NCI-H2227 (cell line): ENCODE data around the gene SDK1.

ENCODE experiments used
- DNase-seq: peaks from one replicate; lab custom pipeline; 2025; ENCODE audit not compliant: unreplicated experiment; lab: John Stamatoyannopoulos, UW

The SDK1 gene

GRCh38 chr7:4144811-4145510, 843.9 kb downstream of the SDK1 start:
- peak; percentile 72 for DNase-seq

DNA sequence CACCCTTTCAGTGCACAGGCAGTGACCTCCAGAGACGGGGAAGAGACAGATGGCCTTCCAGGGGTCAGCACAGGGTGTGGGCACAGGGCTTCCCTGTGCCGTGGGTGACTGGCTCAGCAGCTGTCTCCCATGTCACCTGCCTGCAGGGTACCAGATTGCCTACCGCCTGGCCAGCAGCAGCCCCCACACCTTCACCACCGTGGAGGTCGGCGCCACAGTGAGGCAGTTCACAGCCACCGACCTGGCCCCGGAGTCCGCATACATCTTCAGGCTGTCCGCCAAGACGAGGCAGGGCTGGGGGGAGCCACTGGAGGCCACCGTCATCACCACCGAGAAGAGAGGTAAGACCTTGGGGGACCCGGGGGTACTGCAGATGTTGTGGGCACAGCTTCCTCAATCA, 844.5 kb downstream of the SDK1 start:
- no peak for DNase-seq

DNA sequence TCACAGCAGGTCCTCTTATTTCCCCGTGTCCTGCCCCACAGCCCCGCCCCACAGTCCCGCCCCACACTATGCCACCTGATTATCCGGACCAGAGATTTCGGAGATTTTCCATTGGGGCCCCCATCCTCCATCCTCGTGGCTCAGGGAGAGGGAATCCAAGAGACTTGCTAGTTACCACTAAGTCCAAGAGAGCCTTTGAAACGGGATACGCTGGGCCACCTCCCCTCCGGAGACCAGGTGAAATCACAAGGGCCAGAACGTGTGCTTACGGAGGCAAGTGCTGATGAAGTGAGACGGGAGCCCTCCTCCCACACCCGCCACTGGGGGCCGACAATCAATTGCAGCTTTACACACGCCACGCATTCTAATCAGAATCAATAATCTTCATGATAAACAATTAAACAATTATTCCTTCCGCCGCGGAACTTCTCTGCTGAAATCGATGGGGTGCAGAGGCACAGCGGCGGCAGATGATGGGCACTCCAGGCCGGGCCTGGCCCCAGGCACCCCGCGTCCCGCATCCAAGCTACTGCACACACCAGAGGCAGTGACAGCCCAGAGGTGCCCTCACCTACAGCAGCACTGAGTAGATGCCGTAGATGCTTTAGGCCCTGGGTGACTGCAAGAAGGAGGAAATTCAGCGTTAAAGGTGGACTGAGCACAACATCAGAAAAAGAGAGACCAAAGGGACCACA, 847.0 kb downstream of the SDK1 start:
- no peak for DNase-seq

DNA sequence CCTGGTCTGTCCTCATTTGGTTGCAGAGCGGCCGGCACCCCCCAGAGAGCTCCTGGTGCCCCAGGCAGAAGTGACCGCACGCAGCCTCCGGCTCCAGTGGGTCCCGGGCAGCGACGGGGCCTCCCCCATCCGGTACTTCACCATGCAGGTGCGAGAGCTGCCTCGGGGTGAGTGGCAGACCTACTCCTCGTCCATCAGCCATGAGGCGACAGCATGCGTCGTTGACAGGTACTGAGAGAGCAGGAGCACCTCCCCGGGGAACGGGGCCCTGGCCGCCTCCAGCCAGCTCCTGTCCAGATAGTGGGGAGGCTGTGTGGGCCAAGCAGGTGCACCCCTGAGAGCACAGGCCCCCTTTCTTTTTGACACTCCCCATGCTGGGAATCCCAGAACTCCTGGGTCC, 848.2 kb downstream of the SDK1 start:
- DNase-seq, result no peak

DNA sequence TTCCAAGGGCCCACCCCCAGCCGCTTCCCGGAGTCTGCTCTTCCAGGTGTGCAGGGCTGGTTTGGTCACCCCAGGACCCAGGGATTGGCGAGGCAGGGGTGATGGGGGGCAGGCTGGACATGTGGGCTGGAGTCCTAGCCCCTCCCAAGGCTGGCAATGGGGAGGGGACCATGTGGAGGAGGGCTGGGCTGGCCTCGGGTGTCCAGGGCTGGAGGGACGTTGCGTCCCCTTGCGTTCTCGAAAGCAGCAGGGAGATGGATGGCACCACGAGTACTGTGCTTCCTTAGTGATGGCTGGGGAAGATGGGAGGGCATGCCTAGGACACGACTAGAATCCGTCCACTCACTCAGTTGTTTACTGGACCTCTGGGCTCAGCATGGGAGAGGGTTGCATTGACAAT, 848.6 kb downstream of the SDK1 start:
- DNase-seq, result no peak

- DNase-seq, result no peak
Measured at GRCh38 chr7:4150731-4151130, 849.7 kb downstream of the SDK1 start.

DNA sequence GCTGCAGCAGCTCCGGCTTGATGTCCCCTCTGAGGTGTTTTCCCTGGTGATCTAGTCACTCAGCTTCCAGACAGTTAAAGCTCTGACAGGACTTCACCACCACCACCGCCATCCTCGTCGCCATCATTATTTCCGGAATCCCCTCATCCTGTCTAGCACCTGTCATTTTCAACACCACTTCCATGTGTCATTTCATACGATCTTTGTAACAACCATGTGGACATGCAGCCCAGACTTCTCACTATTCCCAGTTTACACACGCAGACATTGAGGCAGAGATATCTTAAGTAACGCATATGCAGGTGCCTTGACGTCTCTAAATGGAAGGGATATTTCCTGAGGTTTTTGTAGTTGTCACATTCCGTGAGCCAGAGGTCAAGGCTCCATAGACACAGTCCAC, 850.5 kb downstream of the SDK1 start:
- DNase-seq, result no peak

DNA sequence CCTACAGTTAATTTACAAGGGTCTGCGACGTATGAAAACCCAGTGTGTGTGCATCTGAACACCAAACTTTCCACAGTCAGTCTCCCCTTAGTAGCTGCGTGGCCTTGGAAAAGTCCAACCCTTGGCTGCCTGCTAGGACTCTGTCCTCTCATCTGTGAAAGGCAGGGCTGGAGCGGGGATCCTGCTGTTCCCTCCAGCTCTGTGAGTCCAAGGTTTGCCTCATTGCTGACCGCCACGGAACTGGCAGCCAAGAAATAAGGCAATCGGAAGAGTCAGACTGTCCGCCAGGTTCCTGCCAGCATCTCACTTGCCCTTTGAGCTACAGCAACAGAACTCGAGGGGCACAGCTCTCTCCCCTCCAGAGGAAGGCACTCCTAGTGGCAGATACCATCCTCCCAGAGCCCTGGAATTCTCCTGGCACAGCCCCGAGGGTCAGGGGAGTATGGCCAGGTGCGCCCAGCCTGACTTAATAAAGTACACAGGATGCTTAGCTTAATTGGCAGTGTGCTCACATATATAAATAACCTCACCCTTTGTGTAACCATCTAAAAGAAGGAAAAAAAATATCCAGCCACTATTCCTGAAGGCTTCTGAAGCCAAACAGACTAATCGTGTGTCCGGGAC, 851.0 kb downstream of the SDK1 start:
- no peak for DNase-seq

DNA sequence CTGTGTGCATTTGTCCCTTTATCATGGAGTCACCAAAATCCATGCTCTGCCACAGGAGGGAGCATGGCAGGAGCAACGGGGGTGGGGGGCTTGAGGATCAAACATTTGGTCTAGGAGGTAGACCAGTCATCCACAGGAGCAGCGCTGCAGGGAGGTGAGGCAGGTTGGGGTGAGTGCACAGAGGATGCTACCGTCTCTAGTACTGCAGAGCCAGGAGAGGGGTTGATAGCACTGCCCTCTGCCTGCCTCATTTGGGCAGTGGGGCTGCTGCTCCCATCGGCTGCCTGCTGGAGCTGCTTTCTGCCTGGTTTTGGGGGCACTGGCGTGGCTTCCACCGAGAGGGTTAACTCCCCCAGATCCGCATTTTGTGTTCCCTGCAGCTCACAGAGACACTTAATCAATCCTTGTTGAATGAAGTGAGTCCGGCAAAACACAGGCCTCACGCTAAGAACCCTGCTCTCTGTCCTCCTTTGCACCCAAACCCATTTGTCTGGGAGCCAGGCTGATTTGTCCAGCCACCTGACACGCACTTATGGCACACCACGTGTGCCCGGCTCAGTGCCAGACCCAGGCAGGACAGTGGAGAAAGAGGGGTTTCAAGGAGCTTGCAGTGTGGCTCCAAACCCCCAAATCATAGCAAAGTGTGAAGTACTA, 854.0 kb downstream of the SDK1 start:
- no peak for DNase-seq

DNA sequence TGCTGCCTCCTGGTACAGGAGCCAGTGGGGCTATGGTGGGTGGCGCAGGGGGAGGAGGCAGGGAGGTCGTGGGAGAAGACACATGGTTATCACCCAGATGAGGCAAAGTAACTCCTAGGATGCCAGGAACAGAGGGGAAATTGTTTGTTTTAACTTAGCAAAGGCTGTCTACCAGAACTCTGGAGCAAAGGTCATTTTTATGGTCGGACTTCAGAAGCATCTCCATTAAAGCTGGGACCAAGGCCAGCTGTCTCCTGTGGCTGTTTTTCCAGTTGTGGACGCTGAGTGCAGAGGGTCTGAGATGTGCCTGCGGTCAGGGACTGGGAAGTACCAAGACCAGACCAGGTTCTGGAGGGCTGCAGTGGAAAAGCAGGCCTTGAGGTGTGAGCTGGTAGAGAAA, 855.1 kb downstream of the SDK1 start:
- no peak for DNase-seq

DNA sequence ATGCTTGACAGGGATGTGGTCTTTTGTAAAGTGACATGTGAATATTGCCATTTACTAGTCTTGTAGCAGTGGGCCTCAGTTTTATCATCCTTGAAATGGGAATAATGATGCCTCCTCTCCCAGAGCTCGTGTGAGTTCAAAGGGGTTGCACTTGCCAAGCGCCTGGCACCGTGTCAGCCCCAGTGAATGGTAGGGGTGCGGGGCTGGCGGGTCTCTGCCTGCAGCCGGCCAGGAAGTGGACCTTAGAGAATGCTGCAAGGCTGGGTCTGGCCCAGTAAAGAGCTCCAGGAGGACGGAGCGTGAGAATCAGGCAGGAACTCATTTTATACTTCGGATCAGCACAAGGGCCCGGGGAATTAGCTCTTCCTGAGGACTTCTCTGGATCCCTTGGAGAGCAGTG, 856.6 kb downstream of the SDK1 start:
- DNase-seq, result no peak

DNA sequence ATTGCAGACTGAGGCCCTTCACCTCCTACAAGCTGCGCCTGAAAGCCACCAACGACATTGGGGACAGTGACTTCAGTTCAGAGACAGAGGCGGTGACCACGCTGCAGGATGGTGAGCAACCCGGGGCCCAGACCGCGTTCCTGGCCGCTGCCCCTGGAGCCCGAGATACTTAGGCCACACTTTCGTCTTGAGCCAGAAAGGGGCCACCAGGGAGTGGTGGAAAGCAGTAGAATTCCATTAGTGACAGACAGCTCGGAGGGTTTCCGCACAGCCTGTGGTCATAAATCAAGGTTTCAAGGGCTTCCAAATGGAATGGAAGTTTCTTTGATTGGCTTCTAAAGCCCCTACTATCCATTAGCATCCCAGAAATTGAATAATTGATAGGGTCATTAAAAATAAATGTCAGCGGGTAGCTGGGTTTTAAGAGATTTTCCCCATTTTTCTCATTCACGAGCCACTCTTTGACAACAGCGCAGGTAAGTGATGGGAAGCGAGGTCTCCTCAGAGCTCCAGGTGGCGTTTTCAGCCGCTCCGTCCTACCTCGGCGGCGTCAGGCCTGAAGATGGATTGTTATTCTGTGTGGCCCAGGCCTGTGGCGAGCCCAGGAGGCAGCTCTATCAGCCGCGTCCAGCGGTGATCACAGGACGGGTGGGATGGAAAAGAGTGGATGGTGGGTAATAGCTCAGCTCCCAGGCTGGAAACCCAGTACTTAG, 857.5 kb downstream of the SDK1 start:
- DNase-seq, result no peak

DNA sequence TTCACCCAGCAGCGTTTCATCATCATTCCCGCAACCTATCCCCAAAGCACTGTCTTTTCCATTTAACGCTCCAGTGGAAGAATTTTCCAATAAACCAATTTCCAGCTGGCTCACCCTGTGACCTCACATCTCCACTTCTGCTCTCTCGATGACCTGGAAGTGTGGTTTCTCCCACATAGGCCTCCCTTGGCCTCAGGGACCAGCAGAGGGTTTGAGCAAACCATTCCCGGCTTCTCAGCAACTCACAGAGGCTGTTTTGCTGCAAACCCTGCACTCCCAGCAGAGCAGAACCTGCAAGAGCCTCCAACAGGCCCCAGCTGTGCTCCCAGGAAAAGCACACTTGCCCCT, 858.1 kb downstream of the SDK1 start:
- DNase-seq, result no peak

DNA sequence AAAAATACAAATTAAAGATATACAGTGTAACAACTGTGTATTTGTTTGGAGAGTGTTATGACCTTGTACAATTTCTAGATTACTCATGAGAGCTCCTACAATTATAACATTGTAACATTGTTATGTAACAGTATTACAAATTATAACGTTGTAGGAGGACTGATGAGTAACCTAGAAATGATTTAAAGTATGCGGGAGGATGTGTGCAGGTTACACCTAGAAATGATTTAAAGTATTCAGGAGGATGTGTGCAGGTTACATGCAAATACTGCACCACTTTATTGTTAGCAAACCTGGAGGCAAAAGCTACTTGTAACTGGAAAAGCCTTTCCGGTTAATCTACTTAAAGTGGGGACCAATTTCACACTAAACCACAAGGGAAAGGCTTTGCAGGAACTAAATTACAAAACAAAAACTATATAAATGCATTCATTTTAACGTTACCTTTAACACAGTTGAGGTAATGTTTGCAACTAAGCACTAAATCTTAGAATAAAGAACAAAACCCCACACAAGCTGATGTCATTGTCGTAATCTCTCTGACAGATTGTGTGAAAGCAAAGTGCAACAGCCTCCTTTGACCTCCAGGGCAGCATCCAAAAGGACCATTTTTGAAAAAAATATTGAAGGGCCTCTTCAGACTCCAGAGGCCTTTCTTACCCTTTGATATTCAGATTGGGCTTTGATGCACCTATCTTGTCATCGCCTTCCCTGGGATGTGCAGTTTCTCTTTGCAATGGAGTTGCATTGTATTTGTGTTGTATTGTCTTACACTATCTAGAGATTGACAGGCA, 858.9 kb downstream of the SDK1 start:
- DNase-seq, result no peak

DNA sequence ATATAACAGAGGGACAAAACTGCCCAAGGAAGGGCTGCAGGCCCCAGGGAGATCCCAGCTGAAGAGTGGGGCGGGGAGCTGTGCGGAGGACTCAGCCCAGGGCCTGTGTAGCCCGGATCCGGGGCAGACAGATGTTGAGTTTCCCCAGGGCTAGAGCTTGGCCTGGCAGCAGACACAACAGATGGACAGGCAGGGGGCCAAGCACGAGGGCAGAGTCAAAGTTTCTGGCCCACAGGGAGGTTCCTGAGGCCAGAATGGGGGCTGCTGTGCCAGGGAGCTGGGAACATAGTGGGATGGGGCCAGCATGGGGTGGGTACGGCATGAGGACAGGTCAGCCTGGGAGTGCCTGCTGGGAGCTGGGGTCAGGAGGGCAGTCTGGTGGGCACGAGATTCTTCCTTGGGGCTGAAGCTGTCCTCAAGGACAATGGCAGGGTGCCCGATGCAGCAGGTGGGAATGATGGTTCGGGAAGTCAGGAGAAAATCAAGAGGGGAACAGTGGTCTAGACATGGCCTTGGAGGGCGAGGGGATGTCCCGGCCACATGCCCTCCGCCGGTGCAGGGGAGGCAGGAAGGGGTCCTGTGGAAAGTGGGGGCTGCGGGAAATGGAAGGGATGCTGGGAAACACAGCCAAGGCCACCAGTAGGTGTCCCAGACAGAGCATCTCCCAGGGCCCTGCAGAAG, 862.0 kb downstream of the SDK1 start:
- DNase-seq, result no peak

GRCh38 chr7:4163565-4164203, 862.6 kb downstream of the SDK1 start:
- DNase-seq, result no peak

DNA sequence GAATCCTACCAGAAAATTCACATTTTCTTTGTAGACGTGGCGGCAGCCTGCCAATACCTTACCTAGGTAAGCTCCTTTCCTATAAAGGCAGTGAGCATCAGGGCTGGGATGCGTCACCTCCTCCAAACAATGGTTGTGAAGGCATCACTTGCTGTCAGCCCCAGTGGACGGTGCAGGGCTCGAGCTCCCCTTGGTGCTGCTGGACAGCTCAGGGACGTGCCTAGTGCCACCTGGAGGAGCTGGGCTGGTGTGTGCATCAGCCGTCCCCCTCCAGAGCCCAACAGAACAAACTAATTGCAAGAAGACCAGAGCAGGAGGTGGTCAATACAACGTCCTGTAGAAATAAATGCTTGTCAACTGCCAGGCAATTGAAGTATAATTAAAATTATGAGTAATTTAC, 863.5 kb downstream of the SDK1 start:
- no peak for DNase-seq

DNA sequence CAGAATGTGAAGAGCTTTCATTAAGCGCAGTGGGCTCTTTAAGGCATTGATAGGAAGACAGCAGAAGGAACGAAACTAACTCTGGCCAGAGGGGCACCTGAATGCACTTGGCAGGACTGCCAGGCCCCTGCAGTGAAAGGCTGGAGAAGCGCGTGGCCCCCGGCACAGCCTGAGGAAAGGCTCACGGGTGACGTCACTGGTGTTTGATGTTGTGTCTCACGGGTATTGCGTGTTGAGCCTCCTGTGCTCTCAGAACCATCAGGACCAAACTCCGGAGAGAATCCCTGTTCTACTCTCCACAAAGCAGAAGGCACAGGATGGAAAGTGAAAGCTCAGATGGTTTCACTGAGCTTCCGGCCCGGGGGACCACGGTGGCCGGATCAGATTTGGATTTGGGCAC, 865.3 kb downstream of the SDK1 start:
- DNase-seq, result no peak

DNA sequence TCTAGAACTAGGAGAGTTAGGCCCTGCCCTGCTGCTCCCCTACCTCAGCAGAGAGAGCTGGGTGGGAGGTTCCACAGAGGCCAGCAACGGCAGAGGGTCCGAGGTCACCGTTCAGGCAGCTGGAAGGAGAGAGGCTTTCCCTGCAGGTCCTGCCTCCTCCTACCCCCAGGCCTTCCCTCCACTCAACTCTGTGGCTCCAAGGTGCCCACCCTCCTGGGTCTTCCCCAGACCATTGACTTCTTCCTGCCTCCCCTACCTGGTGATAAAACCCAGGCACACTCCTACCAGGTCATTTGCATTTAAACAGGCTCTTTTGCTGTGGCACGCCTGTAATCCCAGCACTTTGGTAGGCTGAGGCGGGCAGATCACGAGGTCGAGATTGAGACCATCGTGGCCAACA, 865.8 kb downstream of the SDK1 start:
- DNase-seq, result no peak
